Ovary (tissue), 3 donors: Measurements from ENCODE around the gene FZD7.

Experiments
- POLR2A ChIP-seq: fragments of 450-650 bp; IDR thresholded peaks from one replicate; pipeline ENCODE4 v1.6.1; 2017; ENCODE audit warnings: antibody characterized with exemption, mild to moderate bottlenecking, moderate library complexity
- TF ChIP-seq, protein P1 (sequence below), 3 donors: fragments of 450-650 bp in 2 of 3; fragments of 200-600 bp in 1 of 3; IDR thresholded peaks; one replicate each; pipeline versions ENCODE4 v1.5.1 to v1.8.0; 2016 to 2022; ENCODE audit warnings: antibody characterized with exemption in 3 of 3, mild to moderate bottlenecking in 1 of 3
- donor health status: DM: no; HTN: no; CAD: no.

DNA sequence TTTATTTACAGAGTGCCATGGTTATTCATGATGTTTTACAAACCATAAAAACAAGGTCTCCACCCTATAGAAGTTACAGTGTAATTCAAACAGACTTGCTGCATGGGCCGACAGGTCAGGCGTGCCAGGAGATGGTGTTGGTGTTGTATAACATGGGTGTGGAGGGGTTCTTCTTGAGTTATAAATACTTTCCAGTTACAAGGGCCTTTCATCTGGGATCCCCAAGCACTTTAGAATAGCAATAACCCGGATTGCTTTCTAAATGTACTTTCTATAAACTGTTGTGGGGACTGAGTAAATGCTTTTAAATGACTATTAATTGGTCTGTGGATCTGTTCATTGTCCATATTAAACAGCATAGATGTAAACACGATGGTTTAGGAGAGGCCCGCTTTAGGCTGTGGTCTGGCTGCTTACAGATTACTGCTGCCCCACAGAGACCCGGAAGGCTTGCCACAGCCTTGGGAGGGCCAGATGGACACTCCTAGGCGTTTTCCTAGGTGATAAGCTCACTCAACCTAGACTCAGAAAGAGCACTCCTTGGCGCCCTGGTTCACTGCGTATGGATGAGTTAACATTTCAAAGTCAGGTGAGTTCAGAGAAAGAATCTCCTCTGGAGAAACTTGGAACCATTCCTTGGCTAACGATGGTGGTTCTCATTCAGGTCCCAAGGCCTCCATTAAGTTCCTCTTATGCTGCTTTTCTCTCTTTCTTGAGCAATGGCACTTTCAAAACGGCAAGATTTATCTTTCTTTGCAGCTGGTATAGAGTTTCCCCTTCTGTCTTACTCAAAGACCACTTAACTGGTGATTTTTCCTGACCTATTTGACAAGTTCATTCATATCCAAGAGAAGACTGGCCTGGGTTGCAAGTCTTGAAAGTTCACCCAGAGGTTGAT lies 35.8 kb downstream of the FZD7 start:
- TF ChIP-seq, protein P1, sequence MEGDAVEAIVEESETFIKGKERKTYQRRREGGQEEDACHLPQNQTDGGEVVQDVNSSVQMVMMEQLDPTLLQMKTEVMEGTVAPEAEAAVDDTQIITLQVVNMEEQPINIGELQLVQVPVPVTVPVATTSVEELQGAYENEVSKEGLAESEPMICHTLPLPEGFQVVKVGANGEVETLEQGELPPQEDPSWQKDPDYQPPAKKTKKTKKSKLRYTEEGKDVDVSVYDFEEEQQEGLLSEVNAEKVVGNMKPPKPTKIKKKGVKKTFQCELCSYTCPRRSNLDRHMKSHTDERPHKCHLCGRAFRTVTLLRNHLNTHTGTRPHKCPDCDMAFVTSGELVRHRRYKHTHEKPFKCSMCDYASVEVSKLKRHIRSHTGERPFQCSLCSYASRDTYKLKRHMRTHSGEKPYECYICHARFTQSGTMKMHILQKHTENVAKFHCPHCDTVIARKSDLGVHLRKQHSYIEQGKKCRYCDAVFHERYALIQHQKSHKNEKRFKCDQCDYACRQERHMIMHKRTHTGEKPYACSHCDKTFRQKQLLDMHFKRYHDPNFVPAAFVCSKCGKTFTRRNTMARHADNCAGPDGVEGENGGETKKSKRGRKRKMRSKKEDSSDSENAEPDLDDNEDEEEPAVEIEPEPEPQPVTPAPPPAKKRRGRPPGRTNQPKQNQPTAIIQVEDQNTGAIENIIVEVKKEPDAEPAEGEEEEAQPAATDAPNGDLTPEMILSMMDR (IDR thresholded peaks at IDR 0.05): no peak
- TF ChIP-seq POLR2A: no peak
